ENCODE measurements around the gene MAP2K5. TPM values are rescaled to one million over a fixed set of nuclear protein-coding genes. Genes with fewer than 3 reads are reported as not detected.

MAP2K5 gene
- total RNA-seq, 1 donor = 8.9 TPM

GRCh38 chr15:67820122-67820991 lies 277.9 kb downstream of the MAP2K5 start:
- H3K4me3 ChIP-seq (ENCODE audit: low read depth, low read length) = no peak overlapping the region
- no peak for DNase-seq (ENCODE audit: low read depth)
- no peak for TF ChIP-seq CTCF (IDR thresholded peaks at IDR 0.05; ENCODE audit: insufficient read depth, low read length)

- DNase-seq (ENCODE audit: low read depth) = peak; percentile 51
- no peak overlapping the region for H3K4me3 ChIP-seq (ENCODE audit: low read depth, low read length)
- no peak for TF ChIP-seq CTCF (IDR thresholded peaks at IDR 0.05; ENCODE audit: insufficient read depth, low read length)
These were observed 278.7 kb downstream of the MAP2K5 start for GRCh38 chr15:67820992-67821783.

GRCh38 chr15:67821784-67822440 lies 279.4 kb downstream of the MAP2K5 start:
- TF ChIP-seq CTCF (IDR thresholded peaks at IDR 0.05; ENCODE audit: insufficient read depth, low read length) = no peak
- no peak overlapping the region for H3K4me3 ChIP-seq (ENCODE audit: low read depth, low read length)
- no peak for DNase-seq (ENCODE audit: low read depth)

- TF ChIP-seq CTCF (IDR thresholded peaks at IDR 0.05; ENCODE audit: insufficient read depth, low read length) = no peak
- no peak for DNase-seq (ENCODE audit: low read depth)
- H3K4me3 ChIP-seq (ENCODE audit: low read depth, low read length) = no peak overlapping the region
These were observed 280.2 kb downstream of the MAP2K5 start for GRCh38 chr15:67822537-67823313.

- no peak for TF ChIP-seq CTCF (IDR thresholded peaks at IDR 0.05; ENCODE audit: insufficient read depth, low read length)
- no peak overlapping the region for H3K4me3 ChIP-seq (ENCODE audit: low read depth, low read length)
- no peak for DNase-seq (ENCODE audit: low read depth)
These were observed 281.1 kb downstream of the MAP2K5 start for GRCh38 chr15:67823314-67824196.

Measured in fibroblast of the aortic adventitia (primary cell).